GM18511 (cell line): ENCODE data around the gene TMEM91.
"Not testable (repeated sequence)": the region's sequence is repeated elsewhere in the genome, so short reads cannot be mapped to it uniquely, and the experiment has no call there.

ENCODE experiments used
- ATAC-seq: cut with Tn5 transposase; IDR thresholded peaks from one replicate; pipeline ENCODE4 v1.9.1; 2021; ENCODE audit warnings: mild to moderate bottlenecking, moderate library complexity; ENCODE audit not compliant: unreplicated experiment

Gene TMEM91

DNA sequence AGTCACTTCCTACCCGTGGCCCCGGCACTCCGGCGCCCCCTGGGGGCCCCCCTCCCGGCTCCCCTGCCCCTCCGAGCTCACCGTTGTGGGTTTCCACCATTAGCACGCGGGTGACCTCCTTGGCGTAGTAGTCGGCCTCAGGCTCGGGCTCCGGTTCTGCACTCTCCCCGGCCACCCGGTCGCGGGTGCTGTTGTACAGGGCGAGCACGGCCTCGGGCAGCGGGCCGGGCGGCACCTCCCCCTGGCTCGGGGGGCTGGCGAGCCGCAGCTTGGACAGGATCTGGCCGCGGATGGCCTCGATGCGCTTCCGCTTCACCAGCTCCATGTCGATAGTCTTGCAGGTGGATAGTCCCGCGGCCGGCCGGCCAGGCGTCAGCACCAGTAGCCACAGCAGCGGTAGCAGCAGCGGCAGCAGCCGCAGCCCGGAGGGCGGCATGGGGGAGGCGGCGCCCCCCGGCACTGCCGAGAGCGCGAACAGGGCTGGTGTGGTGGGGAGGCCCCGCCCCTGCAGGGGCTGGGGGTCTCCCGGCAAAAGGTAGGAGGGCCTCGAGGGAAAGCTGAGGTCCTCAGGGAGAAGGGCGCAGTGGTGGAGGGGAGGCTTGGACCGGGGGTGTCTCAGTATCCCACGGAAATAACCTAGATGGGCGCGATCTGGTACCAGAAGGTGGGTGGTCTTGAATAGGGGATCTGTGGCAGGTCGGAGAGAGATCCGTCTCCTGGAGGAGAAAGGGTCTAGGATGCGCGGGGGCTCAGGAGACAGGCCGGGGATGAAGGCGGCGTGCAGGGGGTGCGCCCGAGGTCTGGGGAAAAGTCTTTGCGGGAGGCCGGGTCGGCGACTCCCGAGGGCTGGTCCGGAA, 23.5 kb upstream of the TMEM91 start:
- ATAC-seq: no peak

DNA sequence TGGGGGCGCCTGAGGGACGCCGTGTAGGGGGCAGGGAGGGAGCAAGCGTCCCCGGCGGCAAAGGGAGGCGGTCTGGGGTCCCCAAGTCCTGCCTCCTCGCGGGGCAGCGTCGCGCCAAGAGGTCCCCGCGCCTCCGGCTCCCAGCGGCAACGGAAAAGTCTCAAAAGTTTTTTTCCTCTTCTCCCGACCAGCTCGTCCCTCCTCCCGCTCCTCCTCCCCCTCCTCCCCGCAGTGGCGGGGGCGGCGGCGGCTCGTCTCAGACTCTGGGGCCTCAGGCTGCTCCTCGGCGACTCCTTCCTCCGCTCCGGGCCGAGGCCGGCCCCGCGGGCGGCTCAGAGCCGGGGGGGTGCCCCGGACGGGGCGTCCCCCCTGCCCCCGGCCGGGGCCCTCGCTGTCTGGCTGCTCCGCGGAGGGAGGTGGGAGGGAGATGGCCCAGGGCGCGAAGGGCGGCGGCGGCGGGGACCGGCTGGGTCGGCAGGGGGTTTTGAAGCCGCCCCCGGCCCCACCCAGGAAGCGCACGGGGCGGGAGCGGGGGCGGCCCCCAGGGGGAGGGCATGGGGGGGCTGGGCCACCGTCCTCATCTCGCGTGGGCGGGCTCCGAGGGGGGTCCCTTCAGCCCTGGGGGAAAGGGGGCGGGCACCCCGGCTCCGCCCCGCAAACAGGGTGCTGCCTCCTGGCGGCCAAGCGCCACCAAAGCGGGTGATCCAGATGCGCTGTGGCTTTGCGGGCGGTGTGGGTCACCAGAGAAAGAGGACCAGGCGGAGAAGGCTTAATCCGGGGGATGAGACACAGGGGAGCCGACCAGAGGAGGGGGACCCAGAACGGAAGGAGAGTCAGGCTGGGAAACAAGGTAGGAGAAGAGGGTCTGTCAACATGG, 22.6 kb upstream of the TMEM91 start, which contains the start of gene TGFB1:
TGFB1 (minus strand) TSS at position 457 of the 877 bp plus-strand sequence. CDS start 878 bp downstream, outside the sequence.
- ATAC-seq: peak; percentile 50

DNA sequence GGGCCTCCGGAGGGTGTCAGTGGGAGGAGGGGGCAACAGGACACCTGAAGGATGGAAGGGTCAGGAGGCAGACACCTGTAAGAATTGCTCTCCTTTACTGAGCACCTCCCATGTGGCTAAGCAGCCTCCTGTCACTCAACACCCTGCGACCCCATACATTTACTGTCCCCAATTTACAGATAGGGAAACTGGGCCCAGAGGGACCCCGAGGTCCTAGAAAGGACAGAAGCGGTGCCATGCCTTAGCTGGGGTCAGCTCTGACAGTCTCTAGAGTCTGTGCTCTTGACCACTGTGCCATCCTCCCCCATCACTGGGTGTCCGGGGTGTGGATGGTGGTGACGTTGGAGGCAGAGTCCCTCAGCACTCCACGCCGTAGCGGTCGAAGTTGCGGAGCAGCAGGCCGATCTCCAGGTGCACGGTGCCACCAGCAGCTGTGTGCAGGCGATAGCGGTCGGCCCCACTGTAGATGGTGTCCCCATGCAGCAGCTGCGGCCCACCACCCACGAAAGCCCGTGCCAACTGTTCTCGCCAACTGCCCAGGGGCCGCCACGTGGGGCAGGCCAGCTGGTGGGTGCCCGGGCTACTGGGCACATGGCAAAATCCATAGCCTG, 21.9 kb upstream of the TMEM91 start:
- ATAC-seq: no peak

DNA sequence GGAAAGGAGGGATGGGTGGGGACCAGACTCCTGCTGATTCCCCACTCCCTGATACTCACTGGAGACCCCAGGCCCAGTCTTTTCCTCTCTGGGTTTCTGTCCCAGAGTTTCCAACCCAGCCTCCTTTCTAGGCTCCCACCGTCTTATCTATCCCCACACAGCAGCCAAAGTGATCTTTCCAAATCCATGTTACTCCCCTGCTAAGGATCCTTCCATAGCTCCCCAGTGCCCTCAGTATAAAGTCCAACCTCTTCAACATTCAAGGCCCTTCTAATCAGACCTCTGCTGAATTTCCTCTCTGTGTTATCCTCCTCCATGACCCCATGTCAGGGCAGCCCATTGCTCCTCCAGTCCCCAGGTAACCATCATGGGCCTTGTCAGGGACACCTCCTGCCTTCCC, 21.3 kb upstream of the TMEM91 start:
- no peak for ATAC-seq

DNA sequence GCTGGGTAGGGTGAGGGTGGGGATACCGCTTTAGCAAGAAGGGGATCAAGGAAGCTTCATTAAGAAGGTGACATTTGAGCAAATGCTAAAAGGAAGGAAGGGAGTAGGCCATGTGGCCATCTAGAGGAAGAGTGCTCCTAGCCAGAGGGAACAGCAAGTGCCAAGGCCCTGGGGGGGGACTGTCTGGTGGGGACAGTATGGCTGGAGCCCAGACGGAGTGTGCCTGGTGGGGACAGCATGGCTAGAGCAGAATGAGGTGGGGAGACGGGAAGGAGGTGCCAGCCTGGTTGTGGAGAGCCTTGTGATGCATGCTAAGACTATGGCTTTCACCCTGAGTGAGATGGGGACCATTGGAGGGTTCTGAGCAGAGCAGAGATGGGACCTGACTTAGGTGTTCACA, 20.5 kb upstream of the TMEM91 start:
- no peak for ATAC-seq

DNA sequence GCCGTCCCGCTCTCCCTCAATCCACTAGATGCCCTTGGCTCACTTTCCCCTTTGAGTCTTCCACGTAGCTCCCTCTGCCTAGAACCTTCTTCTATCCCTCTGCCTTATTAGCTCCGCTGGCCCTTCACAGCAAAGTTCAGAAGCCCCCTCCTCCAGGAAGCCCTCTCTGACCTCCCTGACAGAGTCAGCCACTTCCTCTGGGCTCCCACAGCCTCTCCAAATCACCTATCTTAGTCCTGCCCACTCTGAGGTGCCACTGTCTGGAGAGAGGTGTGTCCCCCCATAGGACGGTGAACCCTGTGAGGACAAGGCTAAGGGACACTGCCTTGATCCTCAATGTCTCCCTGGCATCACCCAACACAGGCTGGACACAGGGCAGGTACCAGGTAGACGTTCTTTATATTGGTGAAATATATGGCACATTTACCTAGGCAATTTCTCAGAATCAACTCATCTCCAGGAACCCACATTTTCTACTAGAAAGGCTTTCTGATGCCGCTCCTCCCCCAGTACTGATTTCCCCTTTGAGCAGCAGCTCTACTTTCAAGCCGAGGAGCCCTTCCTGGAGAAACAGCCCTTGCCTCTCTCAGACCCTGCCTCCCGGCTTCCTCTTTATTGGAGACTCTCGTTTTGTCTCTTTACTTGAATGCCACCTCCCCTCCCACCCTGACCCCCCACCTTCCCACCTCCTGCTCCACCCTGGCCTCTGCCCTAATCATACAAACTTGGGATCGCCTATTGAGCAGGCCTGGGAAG, 19.2 kb upstream of the TMEM91 start:
- no peak for ATAC-seq

GRCh38 chr19:41357746-41358145, 18.6 kb upstream of the TMEM91 start:
- ATAC-seq: no peak

GRCh38 chr19:41359741-41360140, 16.6 kb upstream of the TMEM91 start:
- ATAC-seq: no peak

- ATAC-seq: no peak
Measured at GRCh38 chr19:41362143-41362847, 14.0 kb upstream of the TMEM91 start.

GRCh38 chr19:41363371-41363752, 13.0 kb upstream of the TMEM91 start:
- ATAC-seq: no peak

- peak; percentile 86 for ATAC-seq
Measured at GRCh38 chr19:41363753-41364523, 12.4 kb upstream of the TMEM91 start, which contains the start of gene B9D2. Gene B9D2 (minus strand): TSS chr19:41364149. CDS start chr19:41363519, 630 bp downstream.

- ATAC-seq: no peak
Measured at GRCh38 chr19:41364524-41365391, 11.6 kb upstream of the TMEM91 start.

- ATAC-seq: no peak
Measured at GRCh38 chr19:41366089-41366488, 10.2 kb upstream of the TMEM91 start.

DNA sequence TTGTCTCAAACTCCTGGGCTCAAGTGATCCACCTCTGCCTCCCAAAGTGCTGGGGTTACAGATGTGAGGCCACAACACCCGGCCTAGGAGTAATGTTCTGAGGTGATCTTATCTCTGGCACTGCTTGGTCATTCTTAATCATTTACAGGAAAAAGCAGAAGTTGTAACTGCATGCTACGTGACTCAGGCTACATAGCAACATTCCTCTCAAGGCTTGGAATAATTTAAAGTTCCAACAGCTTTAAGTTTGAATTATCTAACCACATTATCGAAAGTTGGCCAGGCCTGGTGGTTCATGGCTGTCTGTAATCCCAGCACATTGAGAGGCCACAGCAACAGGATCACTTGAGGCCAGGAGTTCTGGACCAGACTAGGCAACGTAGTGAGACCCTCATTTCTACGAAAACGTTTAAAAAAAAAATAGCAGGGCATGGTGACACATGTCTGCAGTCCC, 8.5 kb upstream of the TMEM91 start:
- ATAC-seq: peak; percentile 36

DNA sequence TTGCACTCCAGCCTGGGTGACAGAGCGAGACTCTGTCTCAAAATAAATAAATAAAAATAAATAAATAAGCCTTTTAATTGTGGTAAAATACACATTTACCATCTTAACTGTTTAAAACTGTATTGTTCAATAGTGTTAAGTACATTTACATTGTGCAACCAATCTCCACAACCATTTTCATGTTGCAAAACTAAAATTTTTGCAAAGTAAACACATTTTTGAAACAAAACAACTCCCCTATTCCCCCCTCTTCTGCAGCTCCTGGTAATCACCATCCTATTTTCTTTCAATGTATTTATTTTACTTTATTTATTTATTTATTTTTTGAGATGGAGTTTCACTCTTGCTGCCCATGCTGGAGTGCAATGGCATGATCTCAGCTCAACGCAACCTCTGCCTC, 6.6 kb upstream of the TMEM91 start:
- ATAC-seq: no peak

DNA sequence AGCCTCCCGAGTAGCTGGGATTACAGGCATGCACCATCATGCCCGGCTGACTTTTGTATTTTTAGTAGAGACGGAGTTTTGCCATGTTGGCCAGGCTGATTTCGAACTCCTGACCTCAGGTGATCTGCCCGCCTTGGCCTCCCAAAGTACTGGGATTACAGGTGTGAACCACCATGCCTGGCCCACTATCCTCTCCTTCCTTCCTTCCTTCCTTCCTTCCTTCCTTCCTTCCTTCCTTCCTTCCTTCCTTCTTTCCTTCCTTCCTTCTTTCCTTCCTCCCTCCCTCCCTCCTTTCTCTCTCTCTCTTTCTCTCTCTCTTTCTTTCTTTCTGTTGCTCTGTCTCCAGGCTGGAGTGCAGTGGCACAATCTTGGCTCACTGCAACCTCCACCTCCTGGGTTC, 5.2 kb upstream of the TMEM91 start:
- ATAC-seq: not testable (repeated sequence)

- no peak for ATAC-seq
Measured at GRCh38 chr19:41371541-41371940, 4.8 kb upstream of the TMEM91 start.

- no peak for ATAC-seq
Measured at GRCh38 chr19:41372501-41372900, 3.8 kb upstream of the TMEM91 start.
